Effector memory CD8-positive, alpha-beta T cell (primary cell): ENCODE measurements around the gene C5.
"Not testable (repeated sequence)": the region's sequence is repeated elsewhere in the genome, so short reads cannot be mapped to it uniquely, and the experiment has no call there.

ENCODE experiments used
- ATAC-seq: fragments of 150-1000 bp; cut with Tn5 transposase; replicated peaks from 2 replicates; pipeline ENCODE4 v1.10.0; 2021; ENCODE audit warnings: mild to moderate bottlenecking, moderate library complexity
- DNase-seq, 3 experiments: peaks; one replicate each; pipeline ENCODE4 v3.0.0; 2021
- H3K27ac Mint-ChIP-seq, 2 donors: one replicate each; pipeline ENCODE4 v1.8.0; 2022; ENCODE audit warnings: mild to moderate bottlenecking in 2 of 2, mixed read lengths in 2 of 2, moderate library complexity in 2 of 2
- H3K27me3 Mint-ChIP-seq, 2 donors: one replicate each; pipeline ENCODE4 v1.8.0; 2022; ENCODE audit warnings: mixed read lengths in 2 of 2
- H3K36me3 Mint-ChIP-seq: one replicate; pipeline ENCODE4 v1.8.0; 2022; ENCODE audit warnings: mild to moderate bottlenecking, moderate library complexity, mixed read lengths; ENCODE audit not compliant: insufficient read depth
- H3K4me1 Mint-ChIP-seq, 2 donors: one replicate each; pipeline ENCODE4 v1.8.0; 2022; ENCODE audit warnings: low read depth in 2 of 2, mixed read lengths in 2 of 2
- H3K4me3 Mint-ChIP-seq, 2 donors: one replicate each; pipeline ENCODE4 v1.8.0; 2022; ENCODE audit warnings: mild to moderate bottlenecking in 2 of 2, mixed read lengths in 2 of 2, moderate library complexity in 2 of 2
- H3K9me3 Mint-ChIP-seq, 2 donors: one replicate each; pipeline ENCODE4 v1.8.0; 2022; ENCODE audit warnings: mixed read lengths in 2 of 2

Gene C5

DNA sequence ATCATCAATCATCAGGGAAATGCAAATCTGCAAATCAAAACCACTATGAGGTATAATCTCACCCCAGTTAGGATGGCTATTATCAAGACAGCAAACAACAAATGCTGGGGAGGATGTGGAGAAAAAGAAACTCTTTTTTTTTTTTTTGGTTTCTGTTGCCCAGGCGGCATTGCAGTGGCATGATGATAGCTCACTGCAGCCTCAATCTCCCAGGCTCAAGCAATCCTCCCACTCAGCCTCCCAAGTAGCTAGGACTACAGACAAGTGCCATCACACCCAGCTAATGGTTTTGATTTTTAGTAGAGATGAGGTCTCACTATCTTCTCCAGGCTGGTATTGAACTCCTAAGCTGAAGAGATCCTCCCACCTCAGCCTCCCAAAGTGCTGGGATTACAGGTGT is 19.3 kb upstream of the C5 start:
- no peak for ATAC-seq
- peaks cover 12 to 16% of the 10 kb centered on the region in 2 donors for H3K4me1 Mint-ChIP-seq
- H3K27ac Mint-ChIP-seq = no peak overlapping the region
- H3K36me3 Mint-ChIP-seq = peaks cover 5% of the 10 kb centered on the region
- H3K4me3 Mint-ChIP-seq = no peak overlapping the region
- H3K9me3 Mint-ChIP-seq = no peaks in the 10 kb centered on the region
- DNase-seq = no peak
- H3K27me3 Mint-ChIP-seq = no peaks in the 10 kb centered on the region

DNA sequence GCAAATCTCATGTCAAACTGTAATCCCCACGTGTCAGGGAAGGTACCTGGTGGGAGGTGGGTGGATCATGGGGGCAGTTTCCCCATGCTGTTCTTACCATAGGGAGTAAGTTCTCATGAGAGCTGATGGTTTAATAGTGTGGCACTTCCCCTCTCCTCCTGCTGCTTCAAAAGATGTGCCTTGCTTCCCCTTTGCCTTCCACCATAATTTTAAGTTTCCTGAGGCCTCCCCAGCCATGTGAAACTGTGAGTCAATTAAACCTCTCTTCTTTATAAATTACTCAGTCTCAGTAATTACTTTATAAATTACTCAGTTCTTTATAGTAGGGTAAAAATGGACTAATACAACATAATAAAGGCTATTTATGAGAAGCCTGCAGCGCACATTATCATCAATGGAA is 17.6 kb upstream of the C5 start:
- Mint-ChIP-seq H3K9me3 (no peaks in the 10 kb centered on the region), H3K4me1 (peaks cover under 1 to 5% of the 10 kb centered on the region in 2 donors), H3K36me3 (no peaks in the 10 kb centered on the region), H3K27me3 (no peaks in the 10 kb centered on the region), H3K27ac (no peak overlapping the region), H3K4me3 (no peak overlapping the region)
- no peak for ATAC-seq
- no peak for DNase-seq

DNA sequence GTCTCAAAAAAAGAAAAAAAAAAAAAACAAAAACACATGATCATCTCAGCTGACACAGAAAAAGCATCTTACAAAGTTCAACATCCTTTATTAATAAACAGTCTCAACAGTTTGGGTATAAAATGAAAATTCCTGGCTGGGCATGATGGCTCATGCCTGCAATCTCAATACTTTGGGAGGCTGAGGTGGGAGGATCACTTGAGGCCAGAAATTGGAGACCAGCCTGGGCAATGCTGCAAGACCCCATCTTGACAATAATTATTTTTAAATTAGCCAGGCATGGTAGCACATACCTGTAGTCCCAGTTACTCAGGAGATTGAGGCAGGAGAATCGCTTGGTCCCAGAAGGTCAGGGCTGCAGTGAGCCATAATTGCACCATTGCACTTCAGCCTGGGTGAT is 16.8 kb upstream of the C5 start:
- H3K36me3 Mint-ChIP-seq = no peaks in the 10 kb centered on the region
- H3K4me1 Mint-ChIP-seq = peaks cover 0 to under 1% of the 10 kb centered on the region in 2 donors
- H3K27me3 Mint-ChIP-seq = no peaks in the 10 kb centered on the region
- no peak overlapping the region for H3K27ac Mint-ChIP-seq
- DNase-seq (no peak), ATAC-seq (no peak)
- H3K9me3 Mint-ChIP-seq = no peaks in the 10 kb centered on the region
- no peak overlapping the region for H3K4me3 Mint-ChIP-seq

DNA sequence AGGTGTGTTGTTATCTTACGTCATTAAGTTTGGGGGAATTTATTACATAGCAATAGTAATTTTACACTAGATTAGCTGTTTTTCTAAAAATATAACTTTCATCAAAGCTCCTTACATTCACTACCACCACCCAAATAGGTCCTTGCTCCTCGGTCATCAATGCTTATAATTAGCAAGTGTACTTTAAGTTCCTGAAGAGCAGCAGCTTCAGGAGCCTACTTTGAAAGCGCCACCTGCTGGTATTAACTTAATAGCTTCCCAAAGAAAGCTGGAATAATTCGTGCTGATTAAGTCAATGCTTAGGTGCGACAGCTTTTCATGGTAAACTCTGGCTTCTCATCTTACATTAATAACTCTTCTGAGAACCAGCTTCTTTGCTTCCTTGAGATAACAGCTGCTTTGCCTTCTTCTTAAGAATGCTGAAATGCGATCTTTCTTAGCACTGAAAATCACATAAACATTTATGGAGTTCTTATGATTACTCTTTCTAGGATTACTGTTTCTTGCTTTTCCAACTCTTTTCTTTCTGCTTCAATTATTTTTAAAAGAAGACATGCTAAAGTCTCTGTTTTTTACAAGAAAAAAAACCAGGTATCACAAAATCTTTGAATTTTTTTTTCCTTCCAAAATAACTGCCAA is 10.0 kb upstream of the C5 start:
- DNase-seq (peak; percentile 33 to 38 (median 38)), ATAC-seq (peak; percentile 42)
- Mint-ChIP-seq H3K4me3 (no peak overlapping the region), H3K27ac (no peak overlapping the region), H3K36me3 (no peaks in the 10 kb centered on the region), H3K27me3 (no peaks in the 10 kb centered on the region), H3K4me1 (no peaks in the 10 kb centered on the region), H3K9me3 (no peaks in the 10 kb centered on the region)

DNA sequence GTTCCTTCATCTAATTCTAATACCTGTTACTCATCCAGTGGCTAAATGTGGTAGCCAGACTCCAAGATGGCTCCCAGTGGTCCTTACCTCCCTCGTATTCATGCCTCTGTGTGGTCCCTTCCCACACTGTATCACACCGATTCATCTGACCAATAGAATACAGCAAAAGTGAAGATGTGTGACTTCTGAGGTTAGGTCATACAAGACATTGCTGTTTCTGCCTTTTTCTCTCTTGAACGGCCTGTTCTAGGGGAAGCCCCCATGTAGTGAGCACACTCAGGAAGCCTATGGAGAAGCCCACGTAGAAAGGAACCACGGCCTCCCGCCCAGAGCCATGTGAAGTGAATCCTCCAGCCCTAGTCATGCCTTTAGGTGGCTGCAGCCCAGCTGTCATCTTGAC is 9.4 kb upstream of the C5 start:
- no peak for ATAC-seq
- H3K27ac Mint-ChIP-seq = no peak overlapping the region

DNA sequence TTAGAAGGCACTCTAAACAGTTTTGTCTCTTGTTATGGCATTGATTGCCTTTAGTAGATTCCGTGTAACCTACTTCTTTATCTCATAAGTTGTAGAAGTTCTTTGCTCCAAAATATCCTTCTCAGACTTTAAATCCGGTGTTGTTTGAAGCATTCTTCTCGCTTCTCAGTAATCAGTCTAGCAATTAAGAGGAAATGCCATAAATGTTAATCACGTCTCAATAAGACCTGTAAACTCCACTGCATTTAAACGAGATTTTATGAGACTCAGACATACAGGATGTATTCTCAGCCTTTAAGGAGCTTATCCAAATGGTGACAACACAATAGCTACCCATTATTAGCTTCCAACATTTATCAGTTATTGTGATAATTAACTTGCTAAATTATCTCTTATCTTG is 7.7 kb upstream of the C5 start:
- H3K9me3 Mint-ChIP-seq = no peaks in the 10 kb centered on the region

More for the DNA sequence above, 9.4 kb upstream of the C5 start:
- H3K4me1 Mint-ChIP-seq = no peaks in the 10 kb centered on the region
- H3K36me3 Mint-ChIP-seq = no peaks in the 10 kb centered on the region
- no peaks in the 10 kb centered on the region for H3K9me3 Mint-ChIP-seq
- H3K4me3 Mint-ChIP-seq = no peak overlapping the region
- no peak for DNase-seq
- H3K27me3 Mint-ChIP-seq = no peaks in the 10 kb centered on the region

DNA sequence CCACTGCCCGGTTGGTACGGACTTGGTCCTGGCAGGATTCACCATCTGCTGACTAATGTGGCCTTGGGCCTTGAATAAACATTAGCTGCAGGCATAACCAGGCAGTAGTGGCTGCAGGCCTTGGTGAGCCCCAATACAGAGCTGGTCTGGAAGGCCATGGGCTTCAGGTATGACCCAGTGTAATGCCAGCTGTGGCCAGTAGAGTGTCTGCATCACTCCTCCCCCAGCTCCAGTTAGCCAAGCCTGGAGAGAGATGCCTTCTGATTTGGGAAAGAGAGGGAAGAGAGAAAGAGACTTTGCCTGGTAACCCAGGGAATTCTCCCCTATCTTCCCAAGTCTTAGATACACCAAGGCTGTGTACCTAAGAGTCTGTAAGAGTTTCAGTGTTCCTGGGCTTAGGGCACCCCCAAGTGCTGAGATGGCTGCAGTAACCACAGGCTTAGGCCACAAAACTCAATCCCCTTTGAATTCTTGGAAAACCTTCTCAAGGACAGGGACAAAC is 5.6 kb upstream of the C5 start:
- Mint-ChIP-seq H3K4me3 (no peak overlapping the region), H3K27ac (no peak overlapping the region), H3K4me1 (no peaks in the 10 kb centered on the region), H3K9me3 (no peaks in the 10 kb centered on the region), H3K36me3 (no peaks in the 10 kb centered on the region), H3K27me3 (no peaks in the 10 kb centered on the region)
- DNase-seq (no peak), ATAC-seq (peak; percentile 56)

More for the DNA sequence above, 7.7 kb upstream of the C5 start:
- no peaks in the 10 kb centered on the region for H3K36me3 Mint-ChIP-seq
- DNase-seq (no peak), ATAC-seq (no peak)
- no peaks in the 10 kb centered on the region for H3K27me3 Mint-ChIP-seq
- H3K27ac Mint-ChIP-seq = no peak overlapping the region
- H3K4me1 Mint-ChIP-seq = no peaks in the 10 kb centered on the region
- H3K4me3 Mint-ChIP-seq = no peak overlapping the region

DNA sequence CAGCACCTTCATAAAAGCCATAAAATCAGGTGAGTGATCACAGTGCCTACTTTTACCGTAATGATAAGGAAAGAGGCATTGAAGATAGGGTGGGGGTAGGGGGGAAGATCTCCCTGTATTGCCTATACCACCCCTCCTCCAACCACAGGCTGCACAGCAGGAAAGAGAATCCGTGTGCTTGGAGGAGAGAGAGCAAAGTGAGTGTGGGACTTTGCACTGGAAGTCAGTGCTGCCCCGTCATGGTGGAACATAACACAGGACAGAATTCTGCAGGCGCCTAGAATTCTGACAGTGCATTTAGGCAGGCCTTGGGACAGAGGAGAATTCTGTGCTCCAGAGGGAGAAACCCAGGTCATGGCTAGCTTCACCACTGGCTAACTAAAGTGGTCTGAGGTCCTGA is 3.5 kb upstream of the C5 start:
- no peak overlapping the region for H3K4me3 Mint-ChIP-seq
- DNase-seq = no peak

DNA sequence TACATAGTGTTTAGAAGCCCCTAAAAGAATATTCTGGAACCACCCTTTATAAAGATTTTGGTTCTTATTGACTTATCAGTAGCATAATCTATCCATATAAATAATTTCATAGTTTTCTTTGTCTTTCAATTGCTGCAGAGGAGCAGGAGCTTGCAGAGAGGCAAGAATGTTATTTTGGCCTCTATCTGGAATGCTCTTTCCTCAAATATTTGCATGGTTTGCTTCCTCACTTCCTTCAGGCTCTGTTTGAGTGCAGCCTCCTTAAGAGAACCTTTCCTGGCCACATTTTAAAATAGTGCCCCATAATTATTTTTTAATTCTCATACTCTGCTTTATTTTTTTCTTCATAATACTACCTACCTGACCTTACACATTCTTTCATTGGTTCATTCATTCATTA is 1.5 kb downstream of the C5 start:
- no peak overlapping the region for H3K27ac Mint-ChIP-seq
- H3K36me3 Mint-ChIP-seq = no peaks in the 10 kb centered on the region
- H3K4me1 Mint-ChIP-seq = no peaks in the 10 kb centered on the region
- no peak overlapping the region for H3K4me3 Mint-ChIP-seq
- DNase-seq (no peak), ATAC-seq (no peak)
- no peaks in the 10 kb centered on the region for H3K27me3 Mint-ChIP-seq
- no peaks in the 10 kb centered on the region for H3K9me3 Mint-ChIP-seq

More for the DNA sequence above, 3.5 kb upstream of the C5 start:
- no peak for ATAC-seq
- Mint-ChIP-seq H3K4me1 (no peaks in the 10 kb centered on the region), H3K36me3 (no peaks in the 10 kb centered on the region), H3K27ac (no peak overlapping the region), H3K9me3 (no peaks in the 10 kb centered on the region), H3K27me3 (no peaks in the 10 kb centered on the region)

DNA sequence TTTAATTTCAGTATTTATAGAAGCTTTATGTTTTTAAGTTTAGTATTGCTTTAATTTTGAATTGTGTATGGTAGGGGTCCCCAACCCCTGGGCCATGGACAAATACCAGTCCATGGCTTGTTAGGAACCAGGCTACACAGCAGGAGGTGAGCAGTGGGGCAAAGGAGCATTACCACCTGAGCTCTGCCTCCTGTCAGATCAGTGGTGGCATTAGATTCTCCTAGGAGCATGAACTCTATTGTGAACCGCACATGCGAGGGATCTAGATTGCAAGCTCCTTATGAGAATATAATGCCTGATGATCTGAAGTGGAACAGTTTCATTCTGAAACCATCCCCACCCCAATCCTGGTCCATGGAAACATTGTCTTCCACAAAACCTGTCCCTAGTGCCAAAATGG is 1.9 kb downstream of the C5 start:
- no peaks in the 10 kb centered on the region for H3K27me3 Mint-ChIP-seq
- no peak overlapping the region for H3K4me3 Mint-ChIP-seq
- H3K4me1 Mint-ChIP-seq = no peaks in the 10 kb centered on the region
- DNase-seq (no peak), ATAC-seq (no peak)
- no peak overlapping the region for H3K27ac Mint-ChIP-seq
- H3K9me3 Mint-ChIP-seq = no peaks in the 10 kb centered on the region
- H3K36me3 Mint-ChIP-seq = no peaks in the 10 kb centered on the region

DNA sequence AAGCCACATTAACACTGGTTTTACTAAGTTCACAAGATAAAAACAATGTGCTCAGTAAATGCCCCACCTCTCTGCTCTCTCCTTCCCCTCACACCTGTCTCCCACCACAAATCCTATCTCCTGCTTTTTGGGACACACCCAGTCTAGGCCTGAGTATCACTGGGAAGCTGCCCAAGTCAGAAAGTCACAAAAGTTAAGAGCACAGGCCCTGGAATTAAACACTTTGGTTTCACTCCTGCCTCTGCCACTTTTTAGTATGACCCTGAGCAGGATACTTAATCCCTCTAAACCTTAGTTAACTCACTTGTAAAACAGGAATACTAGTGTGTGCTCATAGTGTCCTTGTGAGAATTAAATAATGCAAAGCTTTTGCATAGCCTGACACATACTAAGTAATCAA is 11.3 kb downstream of the C5 start:
- DNase-seq (no peak), ATAC-seq (no peak)
- Mint-ChIP-seq H3K27ac (no peak overlapping the region), H3K4me3 (no peak overlapping the region), H3K4me1 (no peaks in the 10 kb centered on the region), H3K36me3 (no peaks in the 10 kb centered on the region), H3K9me3 (no peaks in the 10 kb centered on the region), H3K27me3 (no peaks in the 10 kb centered on the region)

DNA sequence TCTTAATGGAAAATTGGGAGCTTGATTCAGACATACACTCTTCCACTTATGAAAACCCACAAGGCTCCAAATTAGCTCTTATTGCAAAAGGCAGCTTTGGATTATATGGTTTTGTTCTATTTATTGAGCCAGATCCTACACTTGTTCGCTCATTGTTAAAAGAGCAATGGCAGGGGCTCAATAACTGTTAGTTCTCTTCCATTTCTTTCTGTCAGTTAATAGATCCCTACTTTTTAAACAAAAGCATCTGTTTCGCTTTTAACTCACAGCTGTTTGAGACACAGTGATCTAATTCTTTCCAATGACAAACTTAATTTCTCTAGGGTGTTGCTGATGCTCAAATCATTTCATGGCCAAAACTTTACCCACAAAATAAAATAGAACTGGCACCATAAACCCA is 11.7 kb downstream of the C5 start:
- H3K4me3 Mint-ChIP-seq = no peak overlapping the region
- no peaks in the 10 kb centered on the region for H3K4me1 Mint-ChIP-seq
- H3K9me3 Mint-ChIP-seq = no peaks in the 10 kb centered on the region
- H3K36me3 Mint-ChIP-seq = no peaks in the 10 kb centered on the region
- DNase-seq (no peak), ATAC-seq (no peak)
- no peaks in the 10 kb centered on the region for H3K27me3 Mint-ChIP-seq
- H3K27ac Mint-ChIP-seq = no peak overlapping the region

DNA sequence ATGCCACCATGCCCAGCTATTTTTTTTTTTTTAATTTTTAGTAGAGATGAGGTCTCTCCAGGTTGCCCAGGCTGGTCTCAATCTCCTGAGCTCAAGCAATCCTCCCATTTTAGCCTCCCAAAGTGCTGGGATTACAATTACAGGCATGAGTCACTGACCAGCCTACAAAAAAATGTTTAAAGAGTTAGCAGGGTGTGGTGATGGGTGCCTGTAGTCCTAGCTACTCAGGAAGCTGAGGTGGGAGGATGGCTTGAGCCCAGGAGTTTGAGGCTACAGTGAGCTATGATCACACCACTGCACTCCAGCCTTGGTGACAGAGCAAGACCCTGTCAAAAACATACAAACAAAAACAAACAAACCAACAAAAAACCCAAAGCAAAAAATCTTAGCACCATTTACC is 14.4 kb downstream of the C5 start:
- DNase-seq, H3K27ac Mint-ChIP-seq, H3K36me3 Mint-ChIP-seq, ATAC-seq, H3K27me3 Mint-ChIP-seq, H3K4me1 Mint-ChIP-seq, H3K4me3 Mint-ChIP-seq, H3K9me3 Mint-ChIP-seq: not testable (repeated sequence)

DNA sequence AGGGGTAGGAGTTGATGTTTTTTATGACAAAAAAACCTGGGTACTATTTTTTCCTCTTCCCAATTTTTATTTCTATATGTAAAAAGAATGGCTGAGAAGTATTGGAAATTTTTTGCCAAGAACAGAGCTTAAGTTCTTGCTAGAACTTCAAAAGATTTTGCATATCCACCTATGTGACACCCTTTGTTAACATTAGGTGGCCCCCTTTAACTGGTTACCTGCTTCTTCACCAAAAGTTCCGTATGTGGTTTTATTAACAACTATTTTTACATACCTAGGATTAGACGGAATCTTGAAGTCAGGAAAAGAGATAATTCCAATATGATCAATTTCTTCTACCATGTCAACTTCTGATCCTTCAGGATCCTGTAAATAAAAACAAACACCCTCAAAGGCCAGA is 15.5 kb downstream of the C5 start:
- Mint-ChIP-seq H3K9me3 (no peaks in the 10 kb centered on the region), H3K4me3 (no peak overlapping the region), H3K27ac (peak overlapping the region in 1 of 2 donors; percentile 22), H3K4me1 (no peaks in the 10 kb centered on the region), H3K36me3 (no peaks in the 10 kb centered on the region), H3K27me3 (no peaks in the 10 kb centered on the region)
- DNase-seq = no peak
- no peak for ATAC-seq

DNA sequence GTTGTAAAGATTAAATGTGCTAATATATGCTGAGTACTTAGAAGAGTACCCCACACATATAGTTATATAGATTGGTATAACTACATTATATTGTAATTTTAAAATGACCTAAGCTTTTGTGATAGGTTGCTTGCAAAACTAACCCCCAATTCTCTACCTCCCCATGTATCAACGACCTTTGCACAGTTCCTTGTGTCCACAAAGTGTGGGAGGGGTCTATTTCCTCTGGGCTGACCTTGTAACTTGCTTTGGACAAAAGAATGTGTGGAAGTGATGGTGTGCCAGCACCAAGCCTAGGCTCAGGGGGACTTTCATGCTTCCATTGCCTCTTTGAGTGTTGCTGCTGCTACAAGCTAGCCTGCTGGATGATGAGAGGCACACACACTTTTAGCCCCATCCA is 20.6 kb downstream of the C5 start:
- Mint-ChIP-seq H3K4me3 (no peak overlapping the region), H3K27me3 (no peaks in the 10 kb centered on the region), H3K4me1 (no peaks in the 10 kb centered on the region), H3K27ac (no peak overlapping the region), H3K36me3 (no peaks in the 10 kb centered on the region), H3K9me3 (no peaks in the 10 kb centered on the region)
- no peak for ATAC-seq
- DNase-seq = no peak
